Cardiac atrium fibroblast (primary cell): ENCODE data around the gene C16orf92. TPM values are rescaled to one million over a fixed set of nuclear protein-coding genes. Genes with fewer than 3 reads are reported as not detected.

Source experiments
- total RNA-seq: library from RNA; depleted of rRNA; stranded (reverse); fragments of >200 nt; gene quantifications from 2 replicates; pipeline ENCODE4 v1.2.3, GENCODE V29; 2015

Gene C16orf92
- not detected in 2 replicates for total RNA-seq

GRCh38 chr16:30022887-30023286, at the start of gene C16orf92:
Gene C16orf92, plus strand, starts transcription at chr16:30023198. Its CDS starts 143 bp downstream, at chr16:30023341.

GRCh38 chr16:29973384-29974246, 49.4 kb upstream of the C16orf92 start, which contains the start of gene TAOK2:
Gene TAOK2, plus strand, starts transcription at chr16:29973868. Its CDS starts 3,905 bp downstream, at chr16:29977773.

GRCh38 chr16:29995324-29995910, 27.6 kb upstream of the C16orf92 start, which contains the start of gene HIRIP3:
Gene HIRIP3, minus strand, starts transcription at chr16:29995617. Its CDS starts 12 bp downstream, at chr16:29995605.

GRCh38 chr16:29995911-29996765, 26.9 kb upstream of the C16orf92 start, which contains the start of gene INO80E:
Gene INO80E, plus strand, starts transcription at chr16:29996241. Its CDS starts 70 bp downstream, at chr16:29996311.

GRCh38 chr16:30010844-30011713, 11.9 kb upstream of the C16orf92 start, which contains the start of gene DOC2A:
Gene DOC2A, minus strand, starts transcription at chr16:30011027. Its CDS starts 805 bp downstream, at chr16:30010222.

GRCh38 chr16:30030841-30031413, 7.9 kb downstream of the C16orf92 start, which contains the start of gene TLCD3B:
Gene TLCD3B, minus strand, starts transcription at chr16:30031271. Its CDS starts 744 bp downstream, at chr16:30030527.

GRCh38 chr16:30065102-30065942, 42.3 kb downstream of the C16orf92 start, which contains the start of gene ALDOA:
Gene ALDOA, plus strand, starts transcription at chr16:30065760. Its CDS starts 1,138 bp downstream, at chr16:30066898.

Other genes with a start within 250 kb of the C16orf92 start
- not detected in 2 replicates for gene ZG16, start 244.9 kb upstream of the C16orf92 start, total RNA-seq
- 28.2 and 30.3 TPM in 2 replicates for gene KIF22, start 232.4 kb upstream of the C16orf92 start, total RNA-seq
- 119 and 172 TPM in 2 replicates for gene MAZ, start 216.7 kb upstream of the C16orf92 start, total RNA-seq
- 0.16 TPM in 1 of 2 replicates, not detected in the other for gene PRRT2, start 211.0 kb upstream of the C16orf92 start, total RNA-seq
- 16.2 and 25.8 TPM in 2 replicates for gene PAGR1, start 207.0 kb upstream of the C16orf92 start, total RNA-seq
- gene MVP, start 202.7 kb upstream of the C16orf92 start, total RNA-seq: 190 and 191 TPM in 2 replicates
- 133 and 146 TPM in 2 replicates for gene CDIPT, start 160.0 kb upstream of the C16orf92 start, total RNA-seq
- gene SEZ6L2, start 123.6 kb upstream of the C16orf92 start, total RNA-seq: 31.1 and 40.3 TPM in 2 replicates
- 11.2 and 16.0 TPM in 2 replicates for gene ASPHD1, start 122.7 kb upstream of the C16orf92 start, total RNA-seq
- gene KCTD13, start 97.0 kb upstream of the C16orf92 start, total RNA-seq: 8.4 and 12.8 TPM in 2 replicates
- 116 and 145 TPM in 2 replicates for gene TMEM219, start 61.1 kb upstream of the C16orf92 start, total RNA-seq
- gene TAOK2, start 49.3 kb upstream of the C16orf92 start, total RNA-seq: 43.3 and 44.7 TPM in 2 replicates
- 7.8 and 8.1 TPM in 2 replicates for gene HIRIP3, start 27.6 kb upstream of the C16orf92 start, total RNA-seq
- gene INO80E, start 27.0 kb upstream of the C16orf92 start, total RNA-seq: 58.3 and 77.8 TPM in 2 replicates
- not detected in 2 replicates for gene DOC2A, start 12.2 kb upstream of the C16orf92 start, total RNA-seq
- not detected in 2 replicates for gene TLCD3B, start 8.1 kb downstream of the C16orf92 start, total RNA-seq
- gene ALDOA, start 42.6 kb downstream of the C16orf92 start, total RNA-seq: 2,796 and 2,917 TPM in 2 replicates
- 95.0 and 107 TPM in 2 replicates for gene PPP4C, start 52.8 kb downstream of the C16orf92 start, total RNA-seq
- under 0.01 TPM in 1 of 2 replicates, not detected in the other for gene TBX6, start 68.7 kb downstream of the C16orf92 start, total RNA-seq
- gene YPEL3, start 73.0 kb downstream of the C16orf92 start, total RNA-seq: 41.0 and 52.0 TPM in 2 replicates
- 0.81 and 1.8 TPM in 2 replicates for gene GDPD3, start 90.3 kb downstream of the C16orf92 start, total RNA-seq
- 79.4 and 81.2 TPM in 2 replicates for gene MAPK3, start 100.0 kb downstream of the C16orf92 start, total RNA-seq
- gene CORO1A, start 160.4 kb downstream of the C16orf92 start, total RNA-seq: under 0.01 and 0.90 TPM in 2 replicates
- 272 and 348 TPM in 2 replicates for gene BOLA2B, start 170.5 kb downstream of the C16orf92 start, total RNA-seq
- 16.4 and 43.6 TPM in 2 replicates for gene SLX1A, start 170.7 kb downstream of the C16orf92 start, total RNA-seq
- 7.1 and 13.4 TPM in 2 replicates for gene SULT1A3, start 176.1 kb downstream of the C16orf92 start, total RNA-seq
- 0.18 and 1.5 TPM in 2 replicates for gene NPIPB13, start 225.3 kb downstream of the C16orf92 start, total RNA-seq